Thyroid gland (tissue), 4 donors: ENCODE results near the gene H2BK1.

Source experiments
- POLR2A ChIP-seq, 2 donors: fragments of 450-650 bp; IDR thresholded peaks; one replicate each; pipeline ENCODE4 v1.6.1; 2017; ENCODE audit warnings: antibody characterized with exemption in 2 of 2, mild to moderate bottlenecking in 2 of 2, moderate library complexity in 1 of 2
- TF ChIP-seq, protein P1 (sequence below), 6 experiments: fragments of 200-600 bp in 3 of 6; fragments of 450-650 bp in 3 of 6; sonication (generic) in 3 of 6; IDR thresholded peaks; one replicate each; pipeline ENCODE4 v1.5.1; 2016 to 2019; ENCODE audit warnings: antibody characterized with exemption in 6 of 6, mild to moderate bottlenecking in 2 of 6, inconsistent platforms in 1 of 6, moderate library complexity in 1 of 6

DNA sequence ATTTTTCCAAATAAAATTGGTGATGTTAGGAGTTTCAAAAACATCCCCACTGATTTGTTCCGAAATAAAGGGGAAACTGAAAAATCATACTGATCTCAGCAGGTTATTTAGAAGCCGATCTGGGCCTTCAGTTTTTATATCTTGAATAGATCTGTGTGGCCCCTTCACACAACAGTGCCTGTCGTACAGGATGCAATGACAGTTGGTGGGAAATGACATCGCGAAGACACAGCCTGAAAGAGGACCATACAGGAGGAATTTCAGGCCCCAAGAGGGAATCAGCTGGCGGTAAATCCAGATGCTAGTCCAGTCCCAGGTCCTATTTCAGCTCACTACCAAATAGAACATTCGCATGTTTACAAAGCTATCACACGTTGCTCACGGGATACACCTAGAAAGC lies 3.0 kb downstream of the H2BK1 start:
- no peak for TF ChIP-seq POLR2A (IDR thresholded peaks at IDR 0.05)
- TF ChIP-seq, protein P1, sequence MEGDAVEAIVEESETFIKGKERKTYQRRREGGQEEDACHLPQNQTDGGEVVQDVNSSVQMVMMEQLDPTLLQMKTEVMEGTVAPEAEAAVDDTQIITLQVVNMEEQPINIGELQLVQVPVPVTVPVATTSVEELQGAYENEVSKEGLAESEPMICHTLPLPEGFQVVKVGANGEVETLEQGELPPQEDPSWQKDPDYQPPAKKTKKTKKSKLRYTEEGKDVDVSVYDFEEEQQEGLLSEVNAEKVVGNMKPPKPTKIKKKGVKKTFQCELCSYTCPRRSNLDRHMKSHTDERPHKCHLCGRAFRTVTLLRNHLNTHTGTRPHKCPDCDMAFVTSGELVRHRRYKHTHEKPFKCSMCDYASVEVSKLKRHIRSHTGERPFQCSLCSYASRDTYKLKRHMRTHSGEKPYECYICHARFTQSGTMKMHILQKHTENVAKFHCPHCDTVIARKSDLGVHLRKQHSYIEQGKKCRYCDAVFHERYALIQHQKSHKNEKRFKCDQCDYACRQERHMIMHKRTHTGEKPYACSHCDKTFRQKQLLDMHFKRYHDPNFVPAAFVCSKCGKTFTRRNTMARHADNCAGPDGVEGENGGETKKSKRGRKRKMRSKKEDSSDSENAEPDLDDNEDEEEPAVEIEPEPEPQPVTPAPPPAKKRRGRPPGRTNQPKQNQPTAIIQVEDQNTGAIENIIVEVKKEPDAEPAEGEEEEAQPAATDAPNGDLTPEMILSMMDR (IDR thresholded peaks at IDR 0.05) = no peak
